ENCODE data around the gene SETDB1.
"Not testable (repeated sequence)": the region's sequence is repeated elsewhere in the genome, so short reads cannot be mapped to it uniquely, and the experiment has no call there.

GRCh38 chr1:150878931-150879330, 47.2 kb upstream of the SETDB1 start:
- not testable (repeated sequence) for TF ChIP-seq POLR2A, CTCF (IDR thresholded peaks at IDR 0.05)

Data from sigmoid colon (tissue), 3 donors.